Endothelial cell (in vitro differentiated cells): ENCODE data around the gene TSPAN11. TPM values are rescaled to one million over a fixed set of nuclear protein-coding genes. Genes with fewer than 3 reads are reported as not detected.

Experiments used
- DNase-seq: peaks from one replicate; pipeline ENCODE4 v3.0.0; 2021; ENCODE audit warnings: low spot score
- H3K27ac Mint-ChIP-seq: one replicate; pipeline ENCODE4 v1.8.0; 2021; ENCODE audit warnings: mixed read lengths, inconsistent platforms; ENCODE audit not compliant: unreplicated experiment
- H3K27me3 Mint-ChIP-seq: one replicate; pipeline ENCODE4 v1.8.0; 2021; ENCODE audit warnings: mild to moderate bottlenecking, moderate library complexity, mixed read lengths, inconsistent platforms; ENCODE audit not compliant: unreplicated experiment
- H3K36me3 Mint-ChIP-seq: one replicate; pipeline ENCODE4 v1.8.0; 2021; ENCODE audit warnings: mild to moderate bottlenecking, low read depth, mixed read lengths, inconsistent platforms; ENCODE audit not compliant: unreplicated experiment
- H3K4me1 Mint-ChIP-seq: one replicate; pipeline ENCODE4 v1.8.0; 2021; ENCODE audit warnings: mild to moderate bottlenecking, mixed read lengths, inconsistent platforms; ENCODE audit not compliant: unreplicated experiment
- H3K4me3 Mint-ChIP-seq: one replicate; pipeline ENCODE4 v1.8.0; 2021; ENCODE audit warnings: mild to moderate bottlenecking, mixed read lengths, inconsistent platforms; ENCODE audit not compliant: unreplicated experiment
- H3K9me3 Mint-ChIP-seq: one replicate; pipeline ENCODE4 v1.8.0; 2021; ENCODE audit warnings: mixed read lengths, inconsistent platforms; ENCODE audit not compliant: unreplicated experiment
- total RNA-seq: library from RNA; stranded (reverse); fragmentation: NEBNext Ultra II Directional; extraction: Animal tissue kit (Norgen Biotek cat#: 25700); gene quantifications from one replicate; pipeline ENCODE4 v1.2.1, GENCODE V29; 2021; ENCODE audit not compliant: unreplicated experiment
- TF ChIP-seq, protein P1 (sequence below): fragments of 200-600 bp; sonication (generic); IDR thresholded peaks from one replicate; pipeline ENCODE4 v1.5.0; 2021; ENCODE audit warnings: antibody characterized with exemption; ENCODE audit not compliant: unreplicated experiment

The TSPAN11 gene
- total RNA-seq, 1 donor from 2014 or later = 3.6 TPM

DNA sequence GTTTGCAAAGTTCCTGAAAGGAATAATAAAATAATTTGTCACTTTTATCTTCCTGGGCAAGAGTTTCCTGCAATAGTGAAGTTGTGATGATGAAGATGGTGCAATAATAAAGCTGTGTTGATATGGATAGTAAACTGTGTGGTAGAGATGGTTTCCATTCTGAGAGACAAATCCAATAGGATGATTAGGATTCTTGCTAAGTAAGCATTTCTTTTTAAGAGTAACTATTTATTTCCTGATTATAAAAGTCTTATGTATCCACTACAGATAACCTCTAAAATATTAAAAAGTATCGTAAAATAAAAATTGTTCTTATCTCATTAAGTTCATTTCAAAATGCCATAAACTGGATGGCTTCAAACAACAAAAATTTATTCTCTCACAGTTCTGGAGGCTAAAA lies 28.7 kb downstream of the TSPAN11 start:
- H3K4me1 Mint-ChIP-seq = peaks cover 7% of the 10 kb centered on the region
- no peaks in the 10 kb centered on the region for H3K36me3 Mint-ChIP-seq
- H3K9me3 Mint-ChIP-seq = no peaks in the 10 kb centered on the region
- no peak overlapping the region for H3K4me3 Mint-ChIP-seq
- no peak overlapping the region for H3K27ac Mint-ChIP-seq
- peaks cover 11% of the 10 kb centered on the region for H3K27me3 Mint-ChIP-seq
- TF ChIP-seq, protein P1, sequence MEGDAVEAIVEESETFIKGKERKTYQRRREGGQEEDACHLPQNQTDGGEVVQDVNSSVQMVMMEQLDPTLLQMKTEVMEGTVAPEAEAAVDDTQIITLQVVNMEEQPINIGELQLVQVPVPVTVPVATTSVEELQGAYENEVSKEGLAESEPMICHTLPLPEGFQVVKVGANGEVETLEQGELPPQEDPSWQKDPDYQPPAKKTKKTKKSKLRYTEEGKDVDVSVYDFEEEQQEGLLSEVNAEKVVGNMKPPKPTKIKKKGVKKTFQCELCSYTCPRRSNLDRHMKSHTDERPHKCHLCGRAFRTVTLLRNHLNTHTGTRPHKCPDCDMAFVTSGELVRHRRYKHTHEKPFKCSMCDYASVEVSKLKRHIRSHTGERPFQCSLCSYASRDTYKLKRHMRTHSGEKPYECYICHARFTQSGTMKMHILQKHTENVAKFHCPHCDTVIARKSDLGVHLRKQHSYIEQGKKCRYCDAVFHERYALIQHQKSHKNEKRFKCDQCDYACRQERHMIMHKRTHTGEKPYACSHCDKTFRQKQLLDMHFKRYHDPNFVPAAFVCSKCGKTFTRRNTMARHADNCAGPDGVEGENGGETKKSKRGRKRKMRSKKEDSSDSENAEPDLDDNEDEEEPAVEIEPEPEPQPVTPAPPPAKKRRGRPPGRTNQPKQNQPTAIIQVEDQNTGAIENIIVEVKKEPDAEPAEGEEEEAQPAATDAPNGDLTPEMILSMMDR = no peak
- DNase-seq = no peak

DNA sequence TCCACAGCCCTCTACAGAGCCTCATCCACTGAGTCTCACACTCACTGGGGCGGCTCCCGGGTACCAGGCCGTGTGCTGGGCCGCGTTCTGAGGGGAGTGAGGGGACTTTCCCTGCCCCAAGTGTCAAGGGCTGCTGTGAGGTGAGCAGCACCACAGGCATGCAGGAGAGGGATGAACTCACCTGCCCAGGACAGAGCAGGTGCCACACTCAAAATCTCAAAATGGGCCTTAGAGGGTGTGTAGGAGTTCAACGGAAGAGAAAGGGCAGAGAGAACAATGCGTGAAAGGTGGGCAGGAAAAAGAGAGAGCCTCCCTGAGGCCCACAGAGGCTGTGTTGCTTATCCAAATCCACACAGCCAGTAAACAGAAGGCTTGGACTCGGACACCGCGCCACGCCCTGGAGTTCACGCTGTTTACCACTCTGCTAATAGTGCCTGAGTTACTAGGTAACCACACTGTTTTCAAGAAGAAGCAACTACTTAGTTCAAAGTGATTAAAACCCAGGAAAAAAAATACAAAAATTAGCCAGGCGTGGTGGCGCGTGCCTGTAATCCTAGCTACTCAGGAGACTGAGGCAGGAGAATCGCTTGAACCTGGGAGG lies 32.7 kb downstream of the TSPAN11 start:
- H3K36me3 Mint-ChIP-seq = no peaks in the 10 kb centered on the region
- no peaks in the 10 kb centered on the region for H3K9me3 Mint-ChIP-seq
- H3K4me3 Mint-ChIP-seq = no peak overlapping the region
- H3K4me1 Mint-ChIP-seq = peaks cover 1% of the 10 kb centered on the region
- H3K27ac Mint-ChIP-seq = no peak overlapping the region
- no peak for DNase-seq
- H3K27me3 Mint-ChIP-seq = peaks cover 13% of the 10 kb centered on the region
- TF ChIP-seq, protein P1 = no peak

DNA sequence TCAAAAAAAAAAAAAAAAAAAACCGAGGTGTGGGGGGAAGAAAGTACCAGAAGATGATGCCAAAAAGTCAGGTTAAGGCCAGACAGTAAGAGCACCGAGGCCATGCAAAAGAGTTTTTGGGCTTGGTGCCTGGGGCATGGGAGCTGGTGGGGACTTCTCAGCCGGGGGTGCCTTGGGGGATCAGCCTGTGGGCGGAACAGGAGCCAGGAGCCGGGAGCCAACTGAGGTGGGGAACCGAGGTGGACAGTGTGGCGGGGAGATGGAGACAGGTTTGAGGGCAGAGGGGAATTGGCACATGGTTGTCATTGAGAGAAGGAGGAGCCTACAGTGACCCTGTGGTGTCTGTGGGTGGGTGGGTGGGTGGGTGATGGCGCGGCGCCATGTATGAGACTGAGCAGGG lies 33.2 kb downstream of the TSPAN11 start:
- no peak for DNase-seq
- H3K36me3 Mint-ChIP-seq = no peaks in the 10 kb centered on the region
- peaks cover 4% of the 10 kb centered on the region for H3K4me1 Mint-ChIP-seq
- no peaks in the 10 kb centered on the region for H3K9me3 Mint-ChIP-seq
- H3K27me3 Mint-ChIP-seq = peaks cover 13% of the 10 kb centered on the region
- no peak overlapping the region for H3K4me3 Mint-ChIP-seq
- no peak overlapping the region for H3K27ac Mint-ChIP-seq
- TF ChIP-seq, protein P1 = no peak

DNA sequence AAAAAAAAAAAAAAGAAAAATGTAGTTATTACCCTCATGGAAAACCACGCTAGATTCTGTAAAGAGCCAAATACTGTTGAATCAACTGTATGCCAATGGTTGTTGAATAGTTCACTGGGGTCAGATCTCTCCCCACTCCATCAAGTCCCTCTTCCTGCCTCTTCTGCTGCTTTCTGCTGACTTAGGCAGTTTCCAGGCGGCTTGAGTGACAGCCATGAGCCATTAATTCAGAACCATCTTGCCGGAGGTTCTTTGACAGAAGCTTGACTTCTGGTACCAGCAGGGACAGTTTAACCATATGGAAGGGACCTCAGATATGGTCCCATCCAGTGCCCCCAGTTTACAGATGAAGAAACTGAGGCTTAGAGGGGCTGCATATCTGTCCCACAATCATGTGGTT lies 34.5 kb downstream of the TSPAN11 start:
- TF ChIP-seq, protein P1 = no peak
- Mint-ChIP-seq H3K36me3 (no peaks in the 10 kb centered on the region), H3K9me3 (no peaks in the 10 kb centered on the region), H3K4me1 (peaks cover 4% of the 10 kb centered on the region), H3K27me3 (peaks cover 15% of the 10 kb centered on the region), H3K27ac (no peak overlapping the region), H3K4me3 (no peak overlapping the region)
- no peak for DNase-seq

DNA sequence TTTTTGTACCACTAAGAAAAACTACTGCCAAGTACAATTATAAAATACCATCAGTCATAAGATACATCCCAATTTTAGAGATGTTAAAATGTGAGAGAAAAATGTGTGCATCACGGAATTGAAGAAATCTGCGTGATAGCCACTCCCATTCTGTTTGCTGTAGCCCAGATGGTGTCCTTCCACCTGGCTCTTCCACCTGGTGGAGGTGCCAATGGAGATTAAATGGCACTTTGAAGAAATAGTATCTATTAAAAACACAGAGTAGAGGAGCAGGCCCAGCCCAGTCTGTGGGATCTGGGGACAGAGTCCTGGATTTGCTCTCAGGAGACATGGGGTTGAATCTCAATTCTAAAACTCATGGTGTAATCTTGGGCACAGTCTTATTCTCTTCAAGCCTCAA lies 35.5 kb downstream of the TSPAN11 start:
- Mint-ChIP-seq H3K4me1 (peaks cover 4% of the 10 kb centered on the region), H3K27ac (no peak overlapping the region), H3K36me3 (no peaks in the 10 kb centered on the region), H3K9me3 (no peaks in the 10 kb centered on the region), H3K4me3 (no peak overlapping the region), H3K27me3 (peaks cover 15% of the 10 kb centered on the region)
- DNase-seq = no peak
- TF ChIP-seq, protein P1 = no peak
